Glutamatergic neuron (in vitro differentiated cells): Measurements from ENCODE around the gene CACNA2D1. TPM values are rescaled to one million over a fixed set of nuclear protein-coding genes. Genes with fewer than 3 reads are reported as not detected.

Source experiments
- DNase-seq: peaks from one replicate; pipeline ENCODE4 v3.0.0; 2022
- H3K27ac Mint-ChIP-seq: one replicate; pipeline ENCODE4 v1.8.0; 2020; ENCODE audit warnings: mild to moderate bottlenecking, mixed read lengths, inconsistent platforms; ENCODE audit not compliant: unreplicated experiment
- H3K27me3 Mint-ChIP-seq: one replicate; pipeline ENCODE4 v1.8.0; 2020; ENCODE audit warnings: mild to moderate bottlenecking, moderate library complexity, mixed read lengths, inconsistent platforms; ENCODE audit not compliant: unreplicated experiment
- H3K36me3 Mint-ChIP-seq: one replicate; pipeline ENCODE4 v1.8.0; 2020; ENCODE audit warnings: mild to moderate bottlenecking, mixed read lengths, inconsistent platforms; ENCODE audit not compliant: unreplicated experiment
- H3K4me1 Mint-ChIP-seq: one replicate; pipeline ENCODE4 v1.8.0; 2020; ENCODE audit warnings: mild to moderate bottlenecking, low read depth, mixed read lengths, inconsistent platforms; ENCODE audit not compliant: unreplicated experiment
- H3K4me3 Mint-ChIP-seq: one replicate; pipeline ENCODE4 v1.8.0; 2020; ENCODE audit warnings: mild to moderate bottlenecking, mixed read lengths, inconsistent platforms; ENCODE audit not compliant: unreplicated experiment
- H3K9me3 Mint-ChIP-seq: one replicate; pipeline ENCODE4 v1.8.0; 2020; ENCODE audit warnings: mild to moderate bottlenecking, moderate library complexity, mixed read lengths, inconsistent platforms; ENCODE audit not compliant: unreplicated experiment
- total RNA-seq: library from RNA; stranded (reverse); fragmentation: NEBNext Ultra II Directional; extraction: Animal tissue kit (Norgen Biotek cat#: 25700); gene quantifications from one replicate; pipeline ENCODE4 v1.2.1, GENCODE V29; 2021; ENCODE audit not compliant: unreplicated experiment
- TF ChIP-seq, protein P1 (sequence below): fragments of 200-600 bp; sonication (generic); IDR thresholded peaks from one replicate; pipeline ENCODE4 v1.5.0; 2021; ENCODE audit not compliant: partially characterized antibody, unreplicated experiment

Gene CACNA2D1
- total RNA-seq, 1 donor from 2014 or later: 258 TPM

- Mint-ChIP-seq H3K4me3 (no peak overlapping the region), H3K9me3 (no peaks in the 10 kb centered on the region), H3K27ac (peak overlapping the region; percentile 9), H3K4me1 (peaks cover 17% of the 10 kb centered on the region), H3K36me3 (no peaks in the 10 kb centered on the region), H3K27me3 (no peaks in the 10 kb centered on the region)
- no peak for DNase-seq
- TF ChIP-seq, protein P1, sequence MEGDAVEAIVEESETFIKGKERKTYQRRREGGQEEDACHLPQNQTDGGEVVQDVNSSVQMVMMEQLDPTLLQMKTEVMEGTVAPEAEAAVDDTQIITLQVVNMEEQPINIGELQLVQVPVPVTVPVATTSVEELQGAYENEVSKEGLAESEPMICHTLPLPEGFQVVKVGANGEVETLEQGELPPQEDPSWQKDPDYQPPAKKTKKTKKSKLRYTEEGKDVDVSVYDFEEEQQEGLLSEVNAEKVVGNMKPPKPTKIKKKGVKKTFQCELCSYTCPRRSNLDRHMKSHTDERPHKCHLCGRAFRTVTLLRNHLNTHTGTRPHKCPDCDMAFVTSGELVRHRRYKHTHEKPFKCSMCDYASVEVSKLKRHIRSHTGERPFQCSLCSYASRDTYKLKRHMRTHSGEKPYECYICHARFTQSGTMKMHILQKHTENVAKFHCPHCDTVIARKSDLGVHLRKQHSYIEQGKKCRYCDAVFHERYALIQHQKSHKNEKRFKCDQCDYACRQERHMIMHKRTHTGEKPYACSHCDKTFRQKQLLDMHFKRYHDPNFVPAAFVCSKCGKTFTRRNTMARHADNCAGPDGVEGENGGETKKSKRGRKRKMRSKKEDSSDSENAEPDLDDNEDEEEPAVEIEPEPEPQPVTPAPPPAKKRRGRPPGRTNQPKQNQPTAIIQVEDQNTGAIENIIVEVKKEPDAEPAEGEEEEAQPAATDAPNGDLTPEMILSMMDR: no peak
Observed at GRCh38 chr7:82430500-82431465, 12.8 kb downstream of the CACNA2D1 start.

DNA sequence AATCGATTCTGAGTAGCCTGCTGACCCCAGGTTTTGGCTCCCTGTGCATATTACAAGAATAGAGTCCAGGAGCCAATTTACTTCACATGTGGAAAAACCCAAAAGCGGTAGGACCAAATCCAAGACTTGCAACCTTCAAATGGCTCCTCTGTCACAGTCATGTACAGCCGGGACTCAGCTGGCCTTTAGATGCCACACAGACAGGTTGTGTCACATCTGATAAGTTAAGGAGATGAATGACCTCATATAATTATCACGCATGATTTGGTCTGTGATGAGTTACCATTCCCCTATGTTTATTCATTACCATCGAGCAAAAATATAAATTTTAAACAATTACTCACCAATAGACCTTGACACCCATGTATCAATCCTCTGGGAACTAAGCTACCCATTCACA lies 14.2 kb downstream of the CACNA2D1 start:
- TF ChIP-seq, protein P1: no peak
- H3K9me3 Mint-ChIP-seq: no peaks in the 10 kb centered on the region
- H3K27ac Mint-ChIP-seq: no peak overlapping the region
- H3K27me3 Mint-ChIP-seq: no peaks in the 10 kb centered on the region
- H3K36me3 Mint-ChIP-seq: no peaks in the 10 kb centered on the region
- DNase-seq: no peak
- no peak overlapping the region for H3K4me3 Mint-ChIP-seq
- H3K4me1 Mint-ChIP-seq: peaks cover 15% of the 10 kb centered on the region

DNA sequence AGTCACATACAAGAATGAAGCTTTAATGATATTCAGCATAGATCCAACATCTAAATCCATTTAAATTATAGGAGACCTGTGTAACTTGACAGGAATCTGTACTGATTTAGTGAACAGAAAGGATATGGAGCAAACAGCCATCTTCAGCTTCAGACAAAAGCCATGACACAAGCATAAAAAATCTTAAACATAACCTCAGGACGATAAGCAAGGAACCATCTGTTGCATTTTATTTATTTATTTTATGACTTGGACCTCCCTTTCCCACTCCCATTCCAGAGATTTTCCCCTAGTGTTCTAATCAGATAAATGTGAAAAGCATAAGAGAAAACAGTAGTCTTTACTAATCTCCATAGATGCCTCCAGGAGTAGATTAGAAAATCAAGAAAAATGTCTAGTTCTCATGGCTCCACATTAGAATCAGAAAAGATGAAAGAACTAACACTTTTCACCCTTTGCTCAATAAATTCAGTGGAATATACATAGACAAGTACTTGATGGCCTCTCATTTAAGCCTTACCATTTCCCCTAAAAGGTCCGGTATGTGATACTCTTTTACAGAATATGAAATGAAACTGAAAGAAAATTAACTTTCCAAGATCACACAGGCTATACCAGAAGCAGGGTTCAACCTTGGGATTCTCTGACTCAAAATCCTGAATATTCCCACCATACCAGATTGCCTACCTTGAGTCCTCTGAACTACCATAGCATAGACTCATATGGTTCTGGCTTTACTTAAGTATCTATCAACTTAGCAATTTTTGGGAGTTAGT lies 15.2 kb downstream of the CACNA2D1 start:
- no peaks in the 10 kb centered on the region for H3K27me3 Mint-ChIP-seq
- H3K27ac Mint-ChIP-seq: no peak overlapping the region
- DNase-seq: no peak
- TF ChIP-seq, protein P1: no peak
- peaks cover 15% of the 10 kb centered on the region for H3K4me1 Mint-ChIP-seq
- no peaks in the 10 kb centered on the region for H3K9me3 Mint-ChIP-seq
- H3K4me3 Mint-ChIP-seq: no peak overlapping the region
- H3K36me3 Mint-ChIP-seq: no peaks in the 10 kb centered on the region

DNA sequence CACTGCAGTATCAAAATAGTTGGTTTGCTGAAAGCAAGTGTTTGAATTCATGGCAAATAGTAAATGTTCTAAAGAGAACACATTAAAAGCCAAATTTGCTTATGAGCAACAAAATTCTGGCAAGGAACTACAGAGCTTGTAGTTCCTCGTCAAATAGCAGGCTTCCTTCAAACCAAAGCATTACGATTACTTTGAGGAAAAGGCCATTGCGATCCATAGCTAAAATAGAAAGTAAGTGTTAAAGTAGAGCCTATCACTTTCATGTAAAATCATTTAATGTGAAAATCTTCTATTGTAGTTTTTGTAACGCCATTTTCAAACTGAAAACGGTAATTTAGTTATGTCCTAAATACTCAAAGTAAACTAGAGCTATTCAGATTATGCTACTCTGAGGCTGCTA lies 20.1 kb downstream of the CACNA2D1 start:
- no peaks in the 10 kb centered on the region for H3K36me3 Mint-ChIP-seq

More for the DNA sequence above, 20.1 kb downstream of the CACNA2D1 start:
- Mint-ChIP-seq H3K9me3 (no peaks in the 10 kb centered on the region), H3K27ac (no peak overlapping the region), H3K4me1 (peaks cover 10% of the 10 kb centered on the region), H3K27me3 (no peaks in the 10 kb centered on the region), H3K4me3 (no peak overlapping the region)
- TF ChIP-seq, protein P1: no peak
- DNase-seq: no peak
